NCI-H748 (cell line): Measurements from ENCODE around the gene FGL2.
"Not testable (repeated sequence)": the region's sequence is repeated elsewhere in the genome, so short reads cannot be mapped to it uniquely, and the experiment has no call there.

Source experiments
- DNase-seq: peaks from one replicate; lab custom pipeline; 2025; ENCODE audit not compliant: unreplicated experiment; lab: John Stamatoyannopoulos, UW

Gene FGL2

GRCh38 chr7:77157034-77157433, 42.6 kb downstream of the FGL2 start:
- not testable (repeated sequence) for DNase-seq

- DNase-seq = not testable (repeated sequence)
These were observed 43.8 kb downstream of the FGL2 start for GRCh38 chr7:77155601-77156377.

- DNase-seq = peak; percentile 21
These were observed 44.6 kb downstream of the FGL2 start for GRCh38 chr7:77154917-77155464.

- DNase-seq = not testable (repeated sequence)
These were observed 47.4 kb downstream of the FGL2 start for GRCh38 chr7:77152232-77152631.
